Limb (tissue), 2 donors: ENCODE measurements around the gene SCGB2A2.

Source experiments
- DNase-seq, 2 donors: peaks; one replicate each; pipeline ENCODE4 v3.0.0-alpha.2; 2016; ENCODE audit errors: extremely low spot score in 2 of 2

SCGB2A2 gene

DNA sequence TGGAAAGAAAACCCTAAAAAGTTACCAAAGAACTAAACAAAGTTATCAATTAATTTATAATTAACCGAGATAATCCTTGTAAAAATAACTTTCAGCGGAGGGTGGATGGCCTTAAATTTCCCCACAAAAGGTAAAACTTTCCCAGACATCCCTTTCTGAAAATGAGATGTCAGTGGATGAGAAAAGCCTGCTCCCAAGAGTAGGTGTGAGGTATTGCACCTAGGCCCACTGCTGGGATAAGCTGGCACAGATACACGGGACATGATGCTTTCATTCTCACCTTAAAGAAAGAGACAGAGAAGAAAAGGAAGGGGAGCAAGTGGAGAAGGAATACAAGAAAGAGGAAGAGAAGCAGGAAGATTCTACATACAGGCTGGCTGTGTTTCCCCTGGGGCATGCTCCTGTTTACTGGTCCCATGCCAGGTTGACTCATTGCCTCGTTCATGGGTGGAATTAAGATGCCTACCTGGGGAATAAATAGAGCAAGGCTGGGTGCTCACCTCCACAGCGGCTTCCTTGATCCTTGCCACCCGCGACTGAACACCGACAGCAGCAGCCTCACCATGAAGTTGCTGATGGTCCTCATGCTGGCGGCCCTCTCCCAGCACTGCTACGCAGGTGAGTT is at the start of gene SCGB2A2:
TSS of gene SCGB2A2 (plus strand) at position 505 of the 625 bp plus-strand sequence. CDS start at position 564, 59 bp downstream.
- no peak for DNase-seq

DNA sequence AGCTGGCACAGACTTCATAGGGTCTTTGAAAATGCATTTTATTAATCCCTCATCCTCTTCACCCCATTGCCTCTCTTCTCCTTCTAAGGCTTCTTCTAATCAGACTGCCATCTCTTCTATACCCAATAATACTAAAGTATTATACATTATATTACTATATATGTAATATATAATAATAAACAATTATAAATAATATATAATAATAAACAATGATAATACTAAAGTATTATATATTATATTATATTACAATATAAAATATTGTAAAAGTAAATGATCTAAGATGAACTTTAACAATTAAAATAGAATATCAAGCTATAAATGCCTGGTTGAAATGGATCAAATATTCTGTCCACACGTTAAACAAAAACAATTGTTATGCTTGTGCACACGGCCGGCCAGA is 48.5 kb upstream of the SCGB2A2 start:
- DNase-seq = no peak

- no peak for DNase-seq
Measured at GRCh38 chr11:62223095-62223494, 46.9 kb upstream of the SCGB2A2 start.

DNA sequence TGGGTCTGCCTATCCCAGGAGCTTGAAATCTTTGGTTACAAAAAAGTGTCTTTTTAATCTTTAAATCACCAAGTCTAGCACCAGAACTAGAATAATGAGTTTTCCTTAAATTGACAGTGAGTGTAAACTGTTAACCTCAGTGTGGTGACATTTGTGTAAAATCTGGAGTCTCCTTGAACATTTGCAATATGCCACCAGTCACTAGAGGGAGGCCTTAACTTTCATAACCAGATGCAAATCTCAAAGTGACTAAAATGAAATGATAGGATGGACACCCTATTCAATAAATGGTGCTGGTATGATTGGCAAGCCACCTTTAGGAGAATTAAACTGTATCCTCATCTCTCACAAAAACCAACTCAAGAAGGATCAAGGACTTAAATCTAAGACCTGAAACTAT is 36.2 kb upstream of the SCGB2A2 start:
- no peak for DNase-seq

- DNase-seq = no peak
Measured at GRCh38 chr11:62236187-62236586, 33.8 kb upstream of the SCGB2A2 start.

DNA sequence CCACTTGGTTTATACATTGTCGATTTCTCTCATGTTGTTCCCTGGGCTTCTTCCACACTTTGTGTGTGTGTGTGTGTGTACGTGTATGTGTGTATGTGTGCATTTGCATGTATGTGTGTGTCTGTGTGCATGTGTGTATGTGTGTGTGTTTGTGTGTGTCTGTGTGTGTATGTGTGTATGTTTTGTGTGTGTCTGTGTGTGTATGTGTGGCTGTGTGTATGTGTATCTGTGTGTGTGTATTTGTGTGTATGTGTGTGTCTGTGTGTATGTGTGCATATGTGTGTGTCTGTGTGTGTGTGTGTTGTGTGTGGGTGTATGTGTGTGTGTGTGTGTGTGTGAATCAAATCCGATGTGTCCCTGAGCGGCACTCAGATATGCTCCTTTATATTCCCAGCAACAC is 32.5 kb upstream of the SCGB2A2 start:
- DNase-seq = no peak

GRCh38 chr11:62238151-62238550 is 31.8 kb upstream of the SCGB2A2 start:
- no peak for DNase-seq

GRCh38 chr11:62241095-62241494 is 28.9 kb upstream of the SCGB2A2 start:
- DNase-seq = no peak

- no peak for DNase-seq
Measured at GRCh38 chr11:62242021-62242420, 27.9 kb upstream of the SCGB2A2 start, which contains the start of gene SCGB1D2. Gene SCGB1D2, plus strand, starts transcription at chr11:62242239. Its CDS starts 69 bp downstream, at chr11:62242308.

GRCh38 chr11:62245271-62245753 is 24.6 kb upstream of the SCGB2A2 start:
- DNase-seq = peak in 1 of 2 donors; percentile 58

GRCh38 chr11:62251698-62252097 is 18.3 kb upstream of the SCGB2A2 start:
- DNase-seq = no peak

DNA sequence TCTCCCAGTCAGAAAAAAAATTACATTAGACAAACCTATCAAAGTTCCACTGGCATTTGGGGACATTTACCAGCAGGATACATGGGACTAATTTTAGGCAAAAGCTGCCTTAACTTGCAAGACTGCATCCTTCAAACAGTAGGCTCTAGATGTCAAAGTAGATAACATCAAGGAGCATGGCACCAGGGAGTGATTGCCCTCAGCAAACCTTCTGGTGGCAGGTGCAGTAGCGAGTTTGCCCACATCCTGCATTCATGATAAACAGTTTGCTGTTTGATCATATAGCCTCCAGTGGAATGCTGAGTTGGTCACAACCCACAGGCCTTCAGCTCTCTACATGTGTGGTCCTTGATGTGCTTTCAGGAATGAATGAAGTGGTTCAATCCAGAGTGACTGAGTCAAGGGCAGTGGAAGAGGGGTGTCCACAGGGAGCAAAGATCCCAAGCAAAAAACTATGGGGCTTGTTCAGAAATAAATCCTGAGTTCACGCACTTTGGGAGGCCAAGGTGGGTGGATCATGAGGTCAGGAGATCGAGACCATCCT is 15.9 kb upstream of the SCGB2A2 start:
- no peak for DNase-seq

DNA sequence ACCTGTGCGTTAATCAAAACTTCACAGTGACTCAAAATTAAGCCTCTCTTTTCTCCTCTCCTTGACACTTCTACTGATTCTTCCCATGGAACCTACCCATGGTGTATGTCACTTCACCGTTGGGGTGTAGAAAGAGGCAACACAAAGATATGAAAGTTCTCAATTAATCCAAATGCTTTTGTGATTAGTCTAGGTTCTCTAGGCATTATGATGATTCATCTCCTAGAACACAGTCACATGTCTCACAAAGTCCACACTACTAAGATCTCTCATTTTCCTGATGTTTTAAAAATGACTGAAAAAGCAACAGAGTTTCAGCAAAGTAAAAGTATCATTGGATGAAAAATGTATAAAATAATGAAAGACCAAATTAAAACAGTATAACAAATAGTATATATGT is 13.7 kb upstream of the SCGB2A2 start:
- DNase-seq = no peak

- no peak for DNase-seq
Measured at GRCh38 chr11:62260261-62260953, 9.6 kb upstream of the SCGB2A2 start.

- no peak for DNase-seq
Measured at GRCh38 chr11:62264004-62264403, 6.0 kb upstream of the SCGB2A2 start.

DNA sequence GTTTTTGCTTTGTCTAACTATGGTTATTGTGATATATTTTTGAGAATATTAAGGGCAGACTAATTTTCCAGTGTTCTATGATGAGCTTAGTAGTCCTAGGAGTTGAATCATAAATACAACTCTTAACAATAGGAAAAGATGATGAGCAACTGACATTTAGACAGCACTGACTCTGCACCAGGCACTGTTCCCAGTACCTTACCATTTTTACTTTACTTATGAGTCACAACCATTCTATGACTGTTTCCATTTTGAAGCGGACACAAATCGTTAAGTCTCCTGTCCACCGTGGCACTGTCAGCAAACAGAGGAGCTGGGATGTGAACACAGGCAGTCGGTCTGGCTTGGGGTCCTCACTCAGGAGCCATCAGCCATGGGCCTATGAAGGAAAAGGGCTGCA is 3.4 kb upstream of the SCGB2A2 start:
- DNase-seq = no peak

GRCh38 chr11:62267050-62267449 is 2.9 kb upstream of the SCGB2A2 start:
- no peak for DNase-seq

DNA sequence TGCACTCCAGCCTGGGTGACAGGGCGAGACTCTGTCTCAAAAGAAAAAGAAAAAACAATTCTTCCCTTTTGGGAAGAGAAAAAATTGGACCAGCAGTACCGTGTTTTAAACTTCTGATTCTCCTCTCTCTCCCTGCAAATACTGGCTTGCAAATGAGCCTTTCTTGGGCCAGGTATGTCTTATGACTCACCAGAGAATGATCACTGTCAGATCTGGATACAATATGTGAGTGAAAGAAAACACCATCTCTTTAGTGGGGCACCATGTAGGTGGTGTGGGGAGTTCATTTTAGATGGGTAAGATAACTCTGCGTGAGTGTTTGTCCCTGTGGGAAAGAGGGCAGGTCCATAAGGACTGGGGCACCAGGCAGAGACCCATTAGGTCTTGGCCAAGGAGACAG is 2.4 kb upstream of the SCGB2A2 start:
- no peak for DNase-seq

DNA sequence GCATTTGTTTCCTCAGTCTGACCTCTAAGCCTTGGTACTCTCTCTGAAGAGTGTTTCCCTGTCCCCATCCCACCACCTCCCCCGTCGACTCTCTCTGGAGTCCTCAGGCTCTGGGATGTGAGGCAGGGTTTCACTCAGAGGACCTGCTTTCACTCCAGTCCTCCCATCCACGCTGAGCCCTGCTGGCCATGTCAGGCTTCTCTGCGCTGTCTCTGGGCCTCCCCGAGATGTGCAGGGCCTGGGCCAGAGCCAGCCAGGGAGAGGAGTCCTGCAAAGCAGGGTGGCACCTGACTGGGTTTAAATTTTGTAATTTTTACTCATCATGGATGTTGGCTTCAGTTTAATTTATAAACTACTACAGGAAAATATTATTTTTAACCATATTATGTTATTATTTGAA is 3.3 kb downstream of the SCGB2A2 start:
- no peak for DNase-seq

DNA sequence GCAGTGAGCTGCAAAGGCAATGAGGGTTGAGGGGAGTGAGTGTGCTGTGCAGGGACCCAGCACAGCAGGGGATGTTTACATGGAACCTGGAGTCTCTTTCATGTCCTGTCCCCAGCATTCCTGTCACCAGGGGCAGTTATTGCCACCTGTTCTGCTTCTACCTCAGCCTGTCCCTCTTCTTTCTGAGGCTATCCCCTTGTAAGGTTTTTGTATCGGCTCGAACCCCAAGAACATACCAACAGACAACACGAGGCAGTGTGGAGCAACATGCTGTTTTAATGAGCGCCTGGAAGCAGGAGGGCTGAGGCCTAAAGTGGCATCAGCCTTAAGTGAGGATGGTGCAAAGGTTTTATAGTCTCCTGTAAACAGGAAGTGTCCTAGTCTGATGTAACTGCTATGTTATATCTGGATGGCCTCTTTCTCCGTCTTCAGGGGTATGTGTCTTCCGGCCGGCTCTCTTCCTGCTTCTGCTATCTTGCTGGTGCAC is 3.9 kb downstream of the SCGB2A2 start:
- no peak for DNase-seq

- no peak for DNase-seq
Measured at GRCh38 chr11:62280452-62280851, 10.5 kb downstream of the SCGB2A2 start.

DNA sequence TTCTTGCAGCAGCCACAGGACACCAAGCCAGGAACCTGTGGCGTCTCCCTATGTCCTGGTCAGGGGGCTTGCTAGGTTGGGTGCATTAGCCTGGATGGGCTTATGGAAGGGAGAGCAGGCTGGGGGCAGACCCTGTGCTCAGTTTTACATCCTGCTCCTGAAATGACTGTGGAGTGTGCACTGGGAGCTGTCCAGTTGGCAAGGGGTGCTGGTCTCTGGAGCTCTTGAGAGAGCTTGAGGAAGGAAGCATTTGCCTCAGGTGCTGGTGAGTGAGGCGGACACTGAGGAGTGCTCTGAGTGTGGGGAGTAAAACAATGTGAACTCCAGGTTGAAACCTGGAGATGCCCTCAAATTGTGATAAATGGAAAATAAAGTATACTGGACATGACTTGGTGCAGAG is 25.5 kb downstream of the SCGB2A2 start:
- peak in 1 of 2 donors; percentile 44 for DNase-seq

DNA sequence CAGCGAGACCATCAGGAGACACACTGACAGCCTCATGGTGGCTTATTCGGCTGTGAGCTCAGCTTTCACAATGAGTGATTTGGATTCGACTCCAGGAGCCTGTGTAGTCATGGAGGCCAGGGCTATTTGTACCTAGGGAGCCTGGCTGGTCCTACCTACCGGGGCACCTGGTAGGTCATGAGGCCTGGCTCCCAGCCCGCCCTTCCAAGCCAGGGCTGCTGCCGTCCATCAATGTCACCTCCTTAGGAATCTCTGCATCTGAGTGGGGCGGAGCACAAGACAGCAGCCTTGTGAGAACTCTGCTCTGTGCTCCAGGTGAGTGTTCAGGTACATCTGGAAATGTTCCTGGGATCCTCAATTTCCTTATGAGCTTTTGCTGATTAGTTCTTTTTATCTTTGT is 29.0 kb downstream of the SCGB2A2 start, which contains the start of gene SCGB1D4:
TSS of gene SCGB1D4 (minus strand) at position 101 of the 400 bp plus-strand sequence. CDS start at position 36, 65 bp downstream.
- no peak for DNase-seq
